GM18508 (cell line): ENCODE measurements around the gene CXorf51B.
"Not testable (repeated sequence)": the region's sequence is repeated elsewhere in the genome, so short reads cannot be mapped to it uniquely, and the experiment has no call there.

Source experiments
- ATAC-seq: cut with Tn5 transposase; IDR thresholded peaks from one replicate; pipeline ENCODE4 v1.9.1; 2021; ENCODE audit warnings: moderate number of reproducible peaks; ENCODE audit not compliant: insufficient read depth, unreplicated experiment

The CXorf51B gene

DNA sequence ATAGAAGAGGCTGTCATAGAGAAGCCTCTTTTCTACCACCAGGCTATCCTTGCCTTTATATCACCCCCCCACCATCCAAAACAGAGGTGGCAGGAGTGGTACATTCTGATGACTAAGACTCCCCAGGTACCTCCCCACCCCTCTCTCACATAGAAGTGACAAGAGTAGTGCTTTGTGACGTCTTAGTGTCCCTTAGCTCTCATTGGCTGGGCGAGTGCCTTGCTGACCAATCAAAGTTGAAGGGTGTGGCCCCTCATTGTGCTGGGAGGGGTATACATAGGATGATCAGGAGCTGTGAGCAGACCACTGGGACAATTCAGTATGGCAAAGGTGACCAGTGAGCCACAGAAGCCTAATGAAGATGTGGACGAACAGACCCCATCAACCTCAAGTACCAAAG is at the start of gene CXorf51B:
Gene CXorf51B, plus strand, starts transcription at position 301 of the 400 bp plus-strand sequence. Its CDS starts 21 bp downstream, at position 322.
- not testable (repeated sequence) for ATAC-seq

DNA sequence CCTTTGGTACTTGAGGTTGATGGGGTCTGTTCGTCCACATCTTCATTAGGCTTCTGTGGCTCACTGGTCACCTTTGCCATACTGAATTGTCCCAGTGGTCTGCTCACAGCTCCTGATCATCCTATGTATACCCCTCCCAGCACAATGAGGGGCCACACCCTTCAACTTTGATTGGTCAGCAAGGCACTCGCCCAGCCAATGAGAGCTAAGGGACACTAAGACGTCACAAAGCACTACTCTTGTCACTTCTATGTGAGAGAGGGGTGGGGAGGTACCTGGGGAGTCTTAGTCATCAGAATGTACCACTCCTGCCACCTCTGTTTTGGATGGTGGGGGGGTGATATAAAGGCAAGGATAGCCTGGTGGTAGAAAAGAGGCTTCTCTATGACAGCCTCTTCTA is 5.1 kb downstream of the CXorf51B start, which contains the start of gene CXorf51A:
Gene CXorf51A, minus strand, starts transcription at position 101 of the 400 bp plus-strand sequence. Its CDS starts 21 bp downstream, at position 80.
- ATAC-seq = not testable (repeated sequence)

DNA sequence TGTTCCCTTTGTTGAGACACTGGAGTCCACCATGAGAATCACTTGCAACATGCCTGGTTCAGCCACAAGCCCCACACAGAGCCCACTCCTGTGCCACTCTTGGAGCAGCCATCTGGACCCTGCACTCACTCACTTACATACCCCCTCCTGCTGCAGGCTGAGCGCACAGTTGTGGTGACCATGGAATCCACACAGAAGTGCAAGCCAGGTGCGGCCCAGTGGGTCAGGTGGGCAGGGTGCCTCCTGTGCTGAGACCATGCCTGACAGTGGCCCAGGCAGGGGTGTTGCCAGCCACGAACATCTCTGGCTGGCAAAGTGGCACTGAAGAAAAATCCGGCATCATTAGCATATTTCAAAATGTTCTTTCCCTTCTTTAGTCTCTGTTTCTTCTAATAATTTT is 22.4 kb downstream of the CXorf51B start:
- no peak for ATAC-seq

DNA sequence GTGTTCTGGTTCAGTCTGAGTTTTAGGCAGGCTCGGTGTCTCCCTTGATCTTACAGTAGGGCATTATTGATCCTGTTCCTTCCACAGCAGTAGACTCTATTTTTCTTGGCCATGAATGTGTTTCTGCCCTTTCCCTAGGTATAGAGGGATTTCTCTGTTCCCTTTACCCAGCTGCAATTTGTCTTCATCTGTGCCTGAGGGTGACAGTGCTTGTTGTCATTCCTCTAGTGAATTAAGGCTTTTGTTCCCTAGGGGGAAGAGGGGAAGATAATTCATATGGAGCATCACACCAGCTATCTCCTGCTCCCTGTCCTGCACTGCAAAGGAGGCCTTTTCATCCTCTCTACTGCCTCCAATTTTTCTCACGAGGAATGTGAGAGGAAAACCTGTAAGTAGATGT is 44.7 kb downstream of the CXorf51B start:
- no peak for ATAC-seq
